ENCODE data around the gene F7.

DNA sequence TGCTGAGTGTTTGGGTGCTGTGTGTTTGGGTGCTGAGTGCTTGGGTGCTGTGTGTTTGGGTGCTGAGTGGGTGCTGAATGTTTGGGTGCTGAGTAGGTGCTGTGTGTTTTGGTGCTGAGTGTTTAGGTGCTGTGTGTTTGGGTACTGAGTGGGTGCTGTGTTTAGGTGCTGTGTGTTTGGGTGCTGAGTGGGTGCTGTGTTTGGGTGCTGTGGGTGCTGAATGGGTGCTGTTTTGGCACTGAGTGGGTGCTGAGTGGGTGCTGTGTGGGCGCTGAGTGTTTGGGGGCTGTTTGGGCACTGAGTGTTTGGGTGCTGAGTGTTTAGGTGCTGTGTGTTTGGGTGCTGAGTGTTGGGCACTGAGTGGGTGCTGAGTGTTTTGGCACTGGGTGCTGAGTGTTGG is 48.5 kb upstream of the F7 start:
- TF ChIP-seq, protein P1, sequence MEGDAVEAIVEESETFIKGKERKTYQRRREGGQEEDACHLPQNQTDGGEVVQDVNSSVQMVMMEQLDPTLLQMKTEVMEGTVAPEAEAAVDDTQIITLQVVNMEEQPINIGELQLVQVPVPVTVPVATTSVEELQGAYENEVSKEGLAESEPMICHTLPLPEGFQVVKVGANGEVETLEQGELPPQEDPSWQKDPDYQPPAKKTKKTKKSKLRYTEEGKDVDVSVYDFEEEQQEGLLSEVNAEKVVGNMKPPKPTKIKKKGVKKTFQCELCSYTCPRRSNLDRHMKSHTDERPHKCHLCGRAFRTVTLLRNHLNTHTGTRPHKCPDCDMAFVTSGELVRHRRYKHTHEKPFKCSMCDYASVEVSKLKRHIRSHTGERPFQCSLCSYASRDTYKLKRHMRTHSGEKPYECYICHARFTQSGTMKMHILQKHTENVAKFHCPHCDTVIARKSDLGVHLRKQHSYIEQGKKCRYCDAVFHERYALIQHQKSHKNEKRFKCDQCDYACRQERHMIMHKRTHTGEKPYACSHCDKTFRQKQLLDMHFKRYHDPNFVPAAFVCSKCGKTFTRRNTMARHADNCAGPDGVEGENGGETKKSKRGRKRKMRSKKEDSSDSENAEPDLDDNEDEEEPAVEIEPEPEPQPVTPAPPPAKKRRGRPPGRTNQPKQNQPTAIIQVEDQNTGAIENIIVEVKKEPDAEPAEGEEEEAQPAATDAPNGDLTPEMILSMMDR (IDR thresholded peaks at IDR 0.05), result no peak
- TF ChIP-seq POLR2AphosphoS5 (IDR thresholded peaks at IDR 0.05) (no peak), POLR2A (IDR thresholded peaks at IDR 0.05) (no peak)

Measured in sigmoid colon (tissue), 4 donors.